ENCODE results near the gene COLEC12.

COLEC12 gene

GRCh38 chr18:478681-479080 is 21.8 kb downstream of the COLEC12 start:
- in situ Hi-C loops (cut with MboI; ENCODE audit: low pct_unique_long_range_greater_than_20kb, low sequenced_read_pairs) = no loop called here
- DNase-seq = no peak

DNA sequence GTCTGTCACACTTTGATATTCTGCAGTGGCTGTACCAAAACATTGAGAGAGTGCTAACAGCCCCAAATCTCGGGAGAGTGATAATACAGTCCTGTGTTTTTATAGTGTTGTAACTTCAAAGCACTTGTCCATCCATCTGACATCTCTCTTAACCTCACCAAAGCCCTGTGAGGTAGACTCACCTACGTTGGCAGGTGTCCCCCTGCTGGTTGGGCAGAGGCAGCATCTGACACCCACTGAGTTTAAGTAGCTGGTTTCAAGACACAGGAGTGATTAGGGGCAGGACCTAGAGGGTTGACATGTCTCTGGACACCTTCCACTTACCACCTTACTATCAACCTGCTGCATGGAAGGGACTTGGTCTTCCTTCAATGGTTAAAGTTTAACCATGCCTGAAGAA is 22.9 kb downstream of the COLEC12 start:
- no peak for DNase-seq
- in situ Hi-C loops (cut with MboI; ENCODE audit: low pct_unique_long_range_greater_than_20kb, low sequenced_read_pairs) = no loop called here

GRCh38 chr18:476251-476664 is 24.2 kb downstream of the COLEC12 start:
- in situ Hi-C loops (cut with MboI; ENCODE audit: low pct_unique_long_range_greater_than_20kb, low sequenced_read_pairs) = no loop called here
- DNase-seq = no peak

DNA sequence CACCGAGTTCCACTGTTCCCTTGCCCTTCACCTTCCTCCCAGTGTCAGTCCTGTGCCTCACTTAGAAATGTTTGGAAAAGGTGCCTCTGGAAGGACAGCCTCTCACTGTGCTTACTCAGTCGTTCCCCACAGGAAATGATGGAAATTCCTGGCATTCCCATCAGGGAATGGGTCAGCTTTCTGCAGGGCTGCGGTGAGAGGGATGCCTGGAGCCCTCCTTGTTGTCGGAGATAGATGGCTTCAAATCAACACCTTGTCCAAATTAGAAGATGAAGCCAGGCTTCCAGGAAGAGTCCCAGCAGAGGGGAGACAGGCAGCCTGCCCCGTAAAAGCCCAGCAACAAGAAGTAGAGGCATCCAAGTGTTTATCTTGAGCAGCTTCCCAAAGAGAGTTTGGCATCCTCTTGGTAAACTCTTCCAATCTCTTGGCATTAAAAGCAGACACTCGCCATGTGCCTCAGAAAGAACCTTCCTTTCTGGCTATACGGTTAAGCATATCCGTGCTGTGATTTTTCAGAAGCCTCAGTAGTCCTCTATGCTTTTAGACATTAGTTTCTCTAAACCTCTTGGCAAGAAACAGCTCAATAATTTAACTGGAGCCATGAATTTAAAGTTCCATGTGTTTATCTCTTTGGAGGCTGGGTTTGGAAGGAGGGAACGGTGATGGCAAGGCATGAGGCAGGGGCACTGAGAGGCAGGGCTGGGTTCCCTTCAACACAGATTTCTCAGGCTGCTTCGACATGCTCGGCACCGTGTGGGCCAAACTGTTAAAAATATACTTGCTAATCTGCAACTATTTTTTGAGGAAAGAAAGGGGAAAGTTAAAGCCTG is 25.1 kb downstream of the COLEC12 start:
- no peak for DNase-seq

DNA sequence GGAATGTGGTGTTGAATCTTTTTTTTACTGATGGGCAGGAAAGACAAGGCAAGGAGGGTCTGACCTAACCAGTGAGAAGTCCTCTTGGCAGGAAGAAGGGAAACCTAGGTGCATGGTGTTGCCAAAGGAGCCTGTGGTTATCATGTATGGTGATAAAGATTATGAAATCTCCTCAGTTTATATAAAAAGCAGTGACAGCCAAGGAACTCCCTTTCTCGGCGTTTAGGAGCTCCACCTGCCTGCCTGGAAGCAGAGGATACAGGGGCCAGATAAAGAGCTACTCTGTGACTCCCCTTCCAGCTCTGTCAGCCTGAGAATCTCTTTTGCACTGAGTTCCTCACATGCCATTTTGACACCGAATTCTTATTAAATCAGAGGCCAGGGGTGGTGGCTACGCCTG is 26.1 kb downstream of the COLEC12 start:
- DNase-seq = no peak
- in situ Hi-C loops (cut with MboI; ENCODE audit: low pct_unique_long_range_greater_than_20kb, low sequenced_read_pairs) = no loop called here

More for the DNA sequence above, 25.1 kb downstream of the COLEC12 start:
- in situ Hi-C loops (cut with MboI; ENCODE audit: low pct_unique_long_range_greater_than_20kb, low sequenced_read_pairs) = no loop called here

GRCh38 chr18:473802-474201 is 26.7 kb downstream of the COLEC12 start:
- DNase-seq = no peak
- in situ Hi-C loops (cut with MboI; ENCODE audit: low pct_unique_long_range_greater_than_20kb, low sequenced_read_pairs) = no loop called here

GRCh38 chr18:471716-472115 is 28.8 kb downstream of the COLEC12 start:
- no peak for DNase-seq
- in situ Hi-C loops (cut with MboI; ENCODE audit: low pct_unique_long_range_greater_than_20kb, low sequenced_read_pairs) = no loop called here

DNA sequence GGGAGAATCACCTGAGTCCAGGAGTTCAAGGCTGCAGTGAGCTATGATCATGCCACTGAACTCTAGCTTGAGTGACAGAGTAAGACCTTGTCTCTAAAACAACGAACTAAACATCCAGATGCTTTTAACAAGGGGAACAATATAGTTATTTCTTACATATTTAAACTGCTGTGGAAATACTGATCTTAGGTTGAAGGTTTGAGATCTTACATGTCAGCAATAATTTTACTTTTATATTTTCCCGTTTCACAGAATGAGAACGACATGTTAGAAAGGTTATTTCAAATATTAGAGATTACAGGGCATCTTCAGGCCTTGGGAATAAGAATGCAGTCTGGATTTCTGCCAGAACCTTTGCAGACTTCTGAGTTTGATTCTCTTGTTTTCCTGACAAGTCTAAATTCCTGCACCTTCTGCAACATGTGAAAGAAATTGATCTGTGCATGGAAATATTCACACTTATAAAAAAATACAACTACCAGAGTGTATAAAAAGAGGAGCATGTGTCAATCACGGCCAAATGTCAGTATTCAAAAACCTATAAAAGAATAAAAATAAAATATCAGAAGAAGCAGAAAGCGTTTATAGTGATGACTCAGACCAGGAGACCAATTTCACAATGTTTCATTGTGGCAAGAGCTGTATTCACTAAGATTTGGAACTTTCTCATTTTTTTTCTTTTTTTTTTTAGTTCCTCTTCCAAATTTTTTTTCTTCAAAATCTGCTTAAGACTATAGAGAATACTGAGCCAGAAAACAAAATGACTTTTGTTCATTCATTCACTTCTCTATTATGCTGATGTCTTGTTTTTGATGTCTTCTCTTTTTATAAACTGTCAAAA is 29.6 kb downstream of the COLEC12 start:
- in situ Hi-C loops (cut with MboI; ENCODE audit: low pct_unique_long_range_greater_than_20kb, low sequenced_read_pairs) = no loop called here
- DNase-seq = no peak

GRCh38 chr18:468955-469790 is 31.3 kb downstream of the COLEC12 start:
- DNase-seq = no peak
- in situ Hi-C loops (cut with MboI; ENCODE audit: low pct_unique_long_range_greater_than_20kb, low sequenced_read_pairs) = no loop called here

- DNase-seq = peak; percentile 70
- in situ Hi-C loops (cut with MboI; ENCODE audit: low pct_unique_long_range_greater_than_20kb, low sequenced_read_pairs) = no loop called here
Observed at GRCh38 chr18:463827-464541, 36.5 kb downstream of the COLEC12 start.

DNA sequence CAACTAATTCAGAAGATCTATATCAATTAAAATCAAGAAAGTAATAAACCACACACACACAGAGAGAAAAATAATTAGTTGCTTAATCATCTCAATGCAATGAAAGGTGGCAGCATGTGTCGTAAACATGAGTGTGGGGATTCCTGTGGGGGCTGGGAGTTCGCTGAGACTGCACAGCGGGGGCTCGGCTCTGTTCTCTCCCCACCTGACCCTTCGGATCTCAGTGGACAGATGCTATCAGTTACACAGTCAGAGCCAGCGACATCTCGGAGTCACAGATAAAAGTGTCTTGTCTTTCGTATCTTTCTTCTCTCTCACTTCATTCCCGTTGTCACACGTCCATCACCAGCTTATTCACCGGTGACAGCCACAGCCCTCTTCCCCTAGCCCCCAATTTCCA is 37.1 kb downstream of the COLEC12 start:
- in situ Hi-C loops (cut with MboI; ENCODE audit: low pct_unique_long_range_greater_than_20kb, low sequenced_read_pairs) = no loop called here
- no peak for DNase-seq

DNA sequence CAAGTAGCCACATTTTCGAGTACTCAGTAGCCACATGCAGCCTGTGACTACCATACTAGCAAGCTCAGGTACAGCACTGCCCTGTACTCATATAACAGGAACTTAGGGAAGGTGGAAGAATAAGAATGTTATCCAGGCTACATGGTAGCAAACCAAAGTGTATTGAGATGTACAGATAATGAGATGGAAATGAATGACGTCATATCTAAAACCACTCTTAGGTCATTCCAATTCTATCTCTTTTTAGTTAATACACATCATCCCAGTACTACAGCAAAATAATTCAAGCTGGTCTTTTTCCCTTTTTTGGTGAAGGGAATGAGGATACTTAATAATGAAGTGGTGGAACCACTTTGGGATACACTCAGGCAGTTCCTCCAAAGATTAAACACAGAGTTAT is 38.7 kb downstream of the COLEC12 start:
- in situ Hi-C loops (cut with MboI; ENCODE audit: low pct_unique_long_range_greater_than_20kb, low sequenced_read_pairs) = no loop called here
- DNase-seq = no peak

- DNase-seq = no peak
- in situ Hi-C loops (cut with MboI; ENCODE audit: low pct_unique_long_range_greater_than_20kb, low sequenced_read_pairs) = no loop called here
Observed at GRCh38 chr18:460791-461190, 39.7 kb downstream of the COLEC12 start.

- DNase-seq = no peak
- in situ Hi-C loops (cut with MboI; ENCODE audit: low pct_unique_long_range_greater_than_20kb, low sequenced_read_pairs) = no loop called here
Observed at GRCh38 chr18:459814-460593, 40.5 kb downstream of the COLEC12 start.

DNA sequence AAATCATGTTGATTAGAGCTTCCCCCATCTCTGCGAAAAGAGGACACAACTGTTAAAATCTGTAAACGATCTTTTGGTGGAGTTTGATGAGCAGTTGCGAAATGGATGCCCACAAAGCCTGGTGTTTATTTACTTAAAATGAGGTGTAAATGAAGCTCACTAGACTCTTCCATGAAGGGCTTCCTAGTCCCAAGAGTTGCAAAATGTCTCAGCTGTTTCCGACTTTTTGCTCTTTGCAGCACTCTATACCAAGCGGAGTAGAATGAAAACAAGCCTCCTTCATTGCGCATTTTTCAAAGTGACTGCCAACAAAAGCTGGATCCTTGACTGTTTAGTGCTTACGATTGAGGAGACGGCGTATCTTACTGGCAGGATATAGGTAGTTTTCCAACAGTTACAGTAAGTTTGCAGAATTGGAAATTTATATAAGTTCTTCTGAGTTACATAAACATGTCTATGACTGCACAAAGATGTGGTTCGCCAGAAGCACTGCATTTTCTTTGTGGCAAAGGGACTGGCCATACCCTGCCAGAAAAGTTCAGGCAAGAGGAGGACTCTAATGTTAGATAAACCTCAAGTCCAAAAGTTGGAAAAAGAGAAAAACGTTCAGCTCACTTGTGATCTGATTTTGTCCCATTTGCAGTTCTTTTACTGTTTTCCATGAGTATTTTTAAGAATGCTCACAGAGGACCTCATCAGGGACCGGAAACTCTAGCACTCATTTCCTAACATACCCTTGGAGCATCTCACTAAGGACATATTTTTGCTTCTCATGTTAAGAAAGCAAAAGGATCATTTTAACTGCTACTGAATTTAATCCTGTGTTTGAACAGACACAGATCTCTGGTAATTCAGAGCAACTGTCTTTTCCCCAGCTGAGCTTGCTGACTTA is 42.7 kb downstream of the COLEC12 start:
- in situ Hi-C loops (cut with MboI; ENCODE audit: low pct_unique_long_range_greater_than_20kb, low sequenced_read_pairs) = no loop called here
- DNase-seq = no peak

- peak; percentile 46 for DNase-seq
- in situ Hi-C loops (cut with MboI; ENCODE audit: low pct_unique_long_range_greater_than_20kb, low sequenced_read_pairs) = no loop called here
Observed at GRCh38 chr18:457140-457519, 43.4 kb downstream of the COLEC12 start.

GRCh38 chr18:456361-457139 is 44.0 kb downstream of the COLEC12 start:
- no peak for DNase-seq
- in situ Hi-C loops (cut with MboI; ENCODE audit: low pct_unique_long_range_greater_than_20kb, low sequenced_read_pairs) = no loop called here

Data from KBM-7 (cell line).